Neural progenitor cell (in vitro differentiated cells): ENCODE measurements around the gene TWF1. TPM values are rescaled to one million over a fixed set of nuclear protein-coding genes. Genes with fewer than 3 reads are reported as not detected.
A peak's percentile ranks its signal among the peaks of the same experiment; 100 is the strongest.

Experiments
- DNase-seq: peaks from one replicate; pipeline ENCODE4 v3.0.0-alpha.2; 2016; ENCODE audit warnings: low spot score
- H2AFZ ChIP-seq: fragments of 200-600 bp; sonication (generic); replicated peaks from 2 replicates; pipeline ENCODE4 v1.6.1; 2016; ENCODE audit warnings: antibody characterized with exemption
- H3F3A ChIP-seq: fragments of 200-600 bp; sonication (generic); 2 replicates; pipeline ENCODE4 v1.6.1; 2016; ENCODE audit warnings: antibody characterized with exemption, low read depth
- H3K27ac ChIP-seq: fragments of 200-600 bp; sonication (generic); 2 replicates; pipeline ENCODE4 v1.5.1; 2016; ENCODE audit warnings: mild to moderate bottlenecking
- H3K27me3 ChIP-seq: fragments of 200-600 bp; sonication (generic); 2 replicates; pipeline ENCODE4 v1.6.1; 2016; ENCODE audit warnings: mild to moderate bottlenecking, moderate library complexity
- H3K36me3 ChIP-seq: fragments of 200-600 bp; sonication (generic); 2 replicates; pipeline ENCODE4 v1.5.1; 2016
- H3K4me1 ChIP-seq: fragments of 200-600 bp; sonication (generic); 2 replicates; pipeline ENCODE4 v1.6.1; 2016; ENCODE audit warnings: mixed run types
- H3K4me2 ChIP-seq: fragments of 200-600 bp; sonication (generic); 2 replicates; pipeline ENCODE4 v1.6.1; 2016
- H3K4me3 ChIP-seq: fragments of 200-600 bp; sonication (generic); 2 replicates; pipeline ENCODE4 v1.5.1; 2016
- H3K79me2 ChIP-seq: fragments of 200-600 bp; sonication (generic); 2 replicates; pipeline ENCODE4 v1.6.1; 2016; ENCODE audit warnings: low read depth
- H3K9ac ChIP-seq: fragments of 200-600 bp; sonication (generic); 2 replicates; pipeline ENCODE4 v1.6.1; 2016
- H3K9me3 ChIP-seq: fragments of 200-600 bp; sonication (generic); 2 replicates; pipeline ENCODE4 v1.5.1; 2016; ENCODE audit warnings: low read depth
- H4K20me1 ChIP-seq: fragments of 200-600 bp; sonication (generic); 2 replicates; pipeline ENCODE4 v1.6.1; 2016; ENCODE audit warnings: low read depth
- H3K27ac Mint-ChIP-seq: 3 replicates; pipeline ENCODE4 v1.8.0; 2021; ENCODE audit warnings: mixed read lengths
- H3K27me3 Mint-ChIP-seq: 2 replicates; pipeline ENCODE4 v1.8.0; 2022; ENCODE audit warnings: low read depth, mild to moderate bottlenecking, inconsistent platforms, moderate library complexity, mixed read lengths; ENCODE audit not compliant: insufficient read depth
- H3K36me3 Mint-ChIP-seq: 3 replicates; pipeline ENCODE4 v1.8.0; 2021; ENCODE audit warnings: mixed read lengths
- H3K4me1 Mint-ChIP-seq: 3 replicates; pipeline ENCODE4 v1.8.0; 2021; ENCODE audit warnings: mixed read lengths
- H3K4me3 Mint-ChIP-seq: 3 replicates; pipeline ENCODE4 v1.8.0; 2021; ENCODE audit warnings: mild to moderate bottlenecking, moderate library complexity, mixed read lengths
- H3K9me3 Mint-ChIP-seq: 3 replicates; pipeline ENCODE4 v1.8.0; 2020; ENCODE audit warnings: mixed read lengths
- EZH2 ChIP-seq: fragments of 200-600 bp; sonication (generic); IDR thresholded peaks from 2 replicates; pipeline ENCODE4 v1.6.1; 2017; ENCODE audit warnings: antibody characterized with exemption, mild to moderate bottlenecking, moderate library complexity
- EZH2phosphoT487 ChIP-seq: fragments of 200-600 bp; sonication (generic); IDR thresholded peaks from 2 replicates; pipeline ENCODE4 v1.6.1; 2017; ENCODE audit warnings: antibody characterized with exemption
- total RNA-seq: library from RNA; depleted of rRNA; stranded (reverse); fragments of >200 nt; gene quantifications from 2 replicates; pipeline ENCODE4 v1.2.3, GENCODE V29; 2015; ENCODE audit warnings: low replicate concordance
- TF ChIP-seq, protein P1 (sequence below): fragments of 200-600 bp; sonication (generic); IDR thresholded peaks from 2 replicates; pipeline ENCODE4 v1.5.1; 2017; ENCODE audit warnings: antibody characterized with exemption, mild to moderate bottlenecking

TWF1 gene
- total RNA-seq, 1 donor from 2014 or later = 69.2 TPM

DNA sequence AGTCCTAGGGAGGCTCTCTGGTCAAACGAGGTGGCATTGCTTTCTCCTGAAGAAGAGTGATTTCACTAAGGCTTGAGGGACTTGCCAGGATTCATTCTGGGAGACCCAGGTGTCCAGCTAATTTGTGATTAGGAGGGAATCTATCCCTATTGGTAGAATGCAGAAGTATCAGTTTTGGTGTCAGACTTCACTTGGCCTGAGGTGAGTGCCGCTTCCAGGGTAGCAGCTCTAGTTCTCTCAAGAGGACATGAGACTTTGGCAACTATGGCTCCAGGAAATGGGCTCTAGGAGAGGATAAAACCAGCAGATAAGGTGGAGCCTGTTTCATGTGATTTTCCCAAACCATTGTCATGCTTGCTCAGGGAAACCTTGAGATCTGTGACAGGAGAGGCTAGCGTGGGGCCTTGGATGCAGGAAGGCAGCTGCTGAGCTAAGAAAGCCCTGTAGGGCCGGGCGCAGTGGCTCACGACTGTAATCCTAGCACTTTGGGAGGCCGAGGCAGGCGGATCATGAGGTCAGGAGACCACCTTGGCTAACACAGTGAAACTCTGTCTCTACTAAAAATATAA is 18.2 kb upstream of the TWF1 start:
- Histone ChIP-seq H3K4me1 (no peaks in the 10 kb centered on the region), H3K36me3 (no peaks in the 10 kb centered on the region), H3K4me3 (no peak overlapping the region), H4K20me1 (no peaks in the 10 kb centered on the region), H2AFZ (peak overlapping the region; percentile 72), H3K27ac (no peak overlapping the region), H3F3A (no peaks in the 10 kb centered on the region), H3K4me2 (no peak overlapping the region), H3K79me2 (no peaks in the 10 kb centered on the region), H3K27me3 (no peaks in the 10 kb centered on the region), H3K9me3 (no peaks in the 10 kb centered on the region), H3K9ac (no peak overlapping the region)
- DNase-seq = no peak
- Mint-ChIP-seq H3K9me3 (no peaks in the 10 kb centered on the region), H3K4me1 (no peaks in the 10 kb centered on the region), H3K36me3 (no peaks in the 10 kb centered on the region), H3K27ac (no peak overlapping the region), H3K4me3 (no peak overlapping the region), H3K27me3 (no peaks in the 10 kb centered on the region)
- no peak for TF ChIP-seq EZH2
- TF ChIP-seq EZH2phosphoT487 = no peak
- TF ChIP-seq, protein P1, sequence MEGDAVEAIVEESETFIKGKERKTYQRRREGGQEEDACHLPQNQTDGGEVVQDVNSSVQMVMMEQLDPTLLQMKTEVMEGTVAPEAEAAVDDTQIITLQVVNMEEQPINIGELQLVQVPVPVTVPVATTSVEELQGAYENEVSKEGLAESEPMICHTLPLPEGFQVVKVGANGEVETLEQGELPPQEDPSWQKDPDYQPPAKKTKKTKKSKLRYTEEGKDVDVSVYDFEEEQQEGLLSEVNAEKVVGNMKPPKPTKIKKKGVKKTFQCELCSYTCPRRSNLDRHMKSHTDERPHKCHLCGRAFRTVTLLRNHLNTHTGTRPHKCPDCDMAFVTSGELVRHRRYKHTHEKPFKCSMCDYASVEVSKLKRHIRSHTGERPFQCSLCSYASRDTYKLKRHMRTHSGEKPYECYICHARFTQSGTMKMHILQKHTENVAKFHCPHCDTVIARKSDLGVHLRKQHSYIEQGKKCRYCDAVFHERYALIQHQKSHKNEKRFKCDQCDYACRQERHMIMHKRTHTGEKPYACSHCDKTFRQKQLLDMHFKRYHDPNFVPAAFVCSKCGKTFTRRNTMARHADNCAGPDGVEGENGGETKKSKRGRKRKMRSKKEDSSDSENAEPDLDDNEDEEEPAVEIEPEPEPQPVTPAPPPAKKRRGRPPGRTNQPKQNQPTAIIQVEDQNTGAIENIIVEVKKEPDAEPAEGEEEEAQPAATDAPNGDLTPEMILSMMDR = no peak

DNA sequence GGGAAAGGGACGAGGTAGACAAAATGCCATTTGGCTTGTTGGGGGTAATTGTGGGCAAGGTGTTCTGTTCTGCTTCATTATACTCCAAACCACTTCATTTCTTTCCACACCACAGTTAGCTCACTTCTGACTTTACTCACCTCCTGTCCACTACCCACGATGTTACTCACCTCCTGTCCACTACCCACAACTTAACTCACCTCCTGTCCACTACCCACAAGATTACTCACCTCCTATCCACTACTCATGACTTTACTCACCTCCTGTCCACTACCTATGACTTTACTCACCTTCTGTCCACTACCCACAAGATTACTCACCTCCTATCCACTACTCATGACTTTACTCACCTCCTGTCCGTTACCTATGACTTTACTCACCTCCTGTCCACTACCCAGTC is 10.1 kb upstream of the TWF1 start:
- Histone ChIP-seq H3K36me3 (no peaks in the 10 kb centered on the region), H3K4me2 (no peak overlapping the region), H3F3A (no peaks in the 10 kb centered on the region), H3K27me3 (no peaks in the 10 kb centered on the region), H3K9ac (no peak overlapping the region), H3K4me1 (no peaks in the 10 kb centered on the region), H3K9me3 (no peaks in the 10 kb centered on the region), H2AFZ (no peak overlapping the region), H4K20me1 (no peaks in the 10 kb centered on the region), H3K27ac (no peak overlapping the region), H3K79me2 (no peaks in the 10 kb centered on the region), H3K4me3 (no peak overlapping the region)
- H3K4me1 Mint-ChIP-seq = no peaks in the 10 kb centered on the region
- no peak overlapping the region for H3K4me3 Mint-ChIP-seq
- DNase-seq = no peak
- H3K36me3 Mint-ChIP-seq = no peaks in the 10 kb centered on the region
- TF ChIP-seq EZH2phosphoT487 (no peak), EZH2 (no peak)
- TF ChIP-seq, protein P1 = no peak
- H3K27ac Mint-ChIP-seq = no peak overlapping the region
- no peaks in the 10 kb centered on the region for H3K9me3 Mint-ChIP-seq
- H3K27me3 Mint-ChIP-seq = no peaks in the 10 kb centered on the region

DNA sequence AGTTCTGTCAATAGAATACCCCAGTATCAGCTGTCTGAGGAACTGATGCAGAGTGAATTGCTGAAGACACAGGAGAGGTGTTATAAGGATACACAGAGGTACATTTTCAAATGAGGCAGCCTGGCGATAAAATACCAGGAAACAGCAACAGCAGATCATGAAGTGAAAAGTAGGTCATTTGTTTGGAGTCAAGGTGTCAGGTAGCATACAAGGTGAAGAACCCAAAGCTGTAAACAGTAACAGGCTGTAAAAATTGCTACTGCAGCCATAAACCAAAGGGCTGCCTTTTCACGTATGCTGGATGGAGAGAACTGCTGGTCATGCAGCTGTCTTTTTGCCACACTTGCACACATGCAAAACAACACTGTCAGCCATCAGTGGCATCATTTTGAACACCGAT is 9.3 kb upstream of the TWF1 start:
- Histone ChIP-seq H3K4me1 (no peaks in the 10 kb centered on the region), H3K27ac (no peak overlapping the region), H3K4me3 (no peak overlapping the region), H3K9ac (no peak overlapping the region), H3K4me2 (no peak overlapping the region), H2AFZ (no peak overlapping the region), H4K20me1 (no peaks in the 10 kb centered on the region), H3K27me3 (no peaks in the 10 kb centered on the region), H3K79me2 (no peaks in the 10 kb centered on the region), H3K9me3 (no peaks in the 10 kb centered on the region), H3K36me3 (no peaks in the 10 kb centered on the region), H3F3A (no peaks in the 10 kb centered on the region)
- Mint-ChIP-seq H3K27ac (no peak overlapping the region), H3K9me3 (no peaks in the 10 kb centered on the region), H3K4me3 (no peak overlapping the region), H3K27me3 (no peaks in the 10 kb centered on the region), H3K4me1 (no peaks in the 10 kb centered on the region), H3K36me3 (no peaks in the 10 kb centered on the region)
- TF ChIP-seq EZH2 (no peak), EZH2phosphoT487 (no peak)
- TF ChIP-seq, protein P1 = no peak
- no peak for DNase-seq
